ENCODE measurements around the gene PRKAR1B.

Gene PRKAR1B

GRCh38 chr7:507623-508300, 219.3 kb downstream of the PRKAR1B start:
- no peak for DNase-seq (ENCODE audit: low spot score)

GRCh38 chr7:506921-507622, 220.0 kb downstream of the PRKAR1B start:
- DNase-seq (ENCODE audit: low spot score), result no peak

- no peak for DNase-seq (ENCODE audit: low spot score)
Measured at GRCh38 chr7:506391-506831, 220.7 kb downstream of the PRKAR1B start.

- no peak for DNase-seq (ENCODE audit: low spot score)
Measured at GRCh38 chr7:505171-505570, 221.9 kb downstream of the PRKAR1B start.

- no peak for DNase-seq (ENCODE audit: low spot score)
Measured at GRCh38 chr7:504221-505111, 222.6 kb downstream of the PRKAR1B start.

GRCh38 chr7:503575-504111, 223.4 kb downstream of the PRKAR1B start:
- DNase-seq (ENCODE audit: low spot score), result no peak

- DNase-seq (ENCODE audit: low spot score), result no peak
Measured at GRCh38 chr7:502296-502695, 224.8 kb downstream of the PRKAR1B start.

- DNase-seq (ENCODE audit: low spot score), result no peak
Measured at GRCh38 chr7:501526-501925, 225.6 kb downstream of the PRKAR1B start.

GRCh38 chr7:500521-501420, 226.3 kb downstream of the PRKAR1B start:
- no peak for DNase-seq (ENCODE audit: low spot score)

- no peak for DNase-seq (ENCODE audit: low spot score)
Measured at GRCh38 chr7:499853-500485, 227.1 kb downstream of the PRKAR1B start.
